DOHH2 (cell line): ENCODE data around the gene NT5C1A.

Source experiments
- H3F3A ChIP-seq: fragments of 200-600 bp; sonication (generic), shearing (Covaris generic); 2 replicates; pipeline ENCODE4 v1.6.0; 2016; ENCODE audit warnings: antibody characterized with exemption, mild to moderate bottlenecking; ENCODE audit not compliant: control insufficient read depth, insufficient read depth
- H3K27ac ChIP-seq: fragments of 200-600 bp; sonication (generic); 2 replicates; pipeline ENCODE4 v1.5.1; 2014; ENCODE audit warnings: low read depth, mild to moderate bottlenecking, low read length, moderate library complexity
- H3K27me3 ChIP-seq: fragments of 200-600 bp; sonication (generic); 2 replicates; pipeline ENCODE4 v1.6.1; 2014; ENCODE audit warnings: mild to moderate bottlenecking, low read length, mixed read lengths; ENCODE audit not compliant: control insufficient read depth
- H3K36me3 ChIP-seq: fragments of 200-600 bp; sonication (generic); 2 replicates; pipeline ENCODE4 v1.6.1; 2014; ENCODE audit warnings: mild to moderate bottlenecking, low read length, moderate library complexity, mixed read lengths; ENCODE audit not compliant: control insufficient read depth
- H3K4me1 ChIP-seq: fragments of 200-600 bp; sonication (generic); 2 replicates; pipeline ENCODE4 v1.6.1; 2014; ENCODE audit warnings: mild to moderate bottlenecking, low read length, mixed read lengths; ENCODE audit not compliant: control insufficient read depth
- H3K4me2 ChIP-seq: fragments of 200-600 bp; sonication (generic); 2 replicates; pipeline ENCODE4 v1.6.0; 2014; ENCODE audit warnings: mild to moderate bottlenecking, low read length, moderate library complexity
- H3K4me3 ChIP-seq: fragments of 200-600 bp; sonication (generic); 2 replicates; pipeline ENCODE4 v1.5.1; 2014; ENCODE audit warnings: mild to moderate bottlenecking, low read length, mixed read lengths
- H3K79me2 ChIP-seq: fragments of 200-600 bp; sonication (generic); 2 replicates; pipeline ENCODE4 v1.6.1; 2014; ENCODE audit warnings: mild to moderate bottlenecking, low read length, mixed read lengths; ENCODE audit not compliant: control insufficient read depth
- H3K9me2 ChIP-seq: fragments of 200-600 bp; sonication (generic); replicated peaks from 2 replicates; pipeline ENCODE4 v1.6.1; 2014; ENCODE audit warnings: mild to moderate bottlenecking, low read length, mixed read lengths; ENCODE audit not compliant: control insufficient read depth
- H3K9me3 ChIP-seq: fragments of 200-600 bp; sonication (generic); 2 replicates; pipeline ENCODE4 v1.6.1; 2014; ENCODE audit warnings: antibody characterized with exemption, low read length, mixed read lengths; ENCODE audit not compliant: control insufficient read depth, insufficient read depth
- H4K20me1 ChIP-seq: fragments of 200-600 bp; sonication (generic); 2 replicates; pipeline ENCODE4 v1.6.0; 2014; ENCODE audit warnings: low read depth, mild to moderate bottlenecking, antibody characterized with exemption, low read length, moderate library complexity; ENCODE audit not compliant: control insufficient read depth, insufficient read depth
- EZH2phosphoT487 ChIP-seq: fragments of 200-600 bp; sonication (generic); IDR thresholded peaks from 2 replicates; pipeline ENCODE4 v1.6.1; 2017; ENCODE audit warnings: borderline replicate concordance, mild to moderate bottlenecking, antibody characterized with exemption, low read length, moderate library complexity, mixed read lengths
- TF ChIP-seq, protein P1 (sequence below): fragments of 200-600 bp; sonication (generic); IDR thresholded peaks from one replicate; pipeline ENCODE4 v1.5.1; 2014; ENCODE audit warnings: antibody characterized with exemption, mild to moderate bottlenecking, low read depth, low read length; ENCODE audit not compliant: poor library complexity, severe bottlenecking

Gene NT5C1A

DNA sequence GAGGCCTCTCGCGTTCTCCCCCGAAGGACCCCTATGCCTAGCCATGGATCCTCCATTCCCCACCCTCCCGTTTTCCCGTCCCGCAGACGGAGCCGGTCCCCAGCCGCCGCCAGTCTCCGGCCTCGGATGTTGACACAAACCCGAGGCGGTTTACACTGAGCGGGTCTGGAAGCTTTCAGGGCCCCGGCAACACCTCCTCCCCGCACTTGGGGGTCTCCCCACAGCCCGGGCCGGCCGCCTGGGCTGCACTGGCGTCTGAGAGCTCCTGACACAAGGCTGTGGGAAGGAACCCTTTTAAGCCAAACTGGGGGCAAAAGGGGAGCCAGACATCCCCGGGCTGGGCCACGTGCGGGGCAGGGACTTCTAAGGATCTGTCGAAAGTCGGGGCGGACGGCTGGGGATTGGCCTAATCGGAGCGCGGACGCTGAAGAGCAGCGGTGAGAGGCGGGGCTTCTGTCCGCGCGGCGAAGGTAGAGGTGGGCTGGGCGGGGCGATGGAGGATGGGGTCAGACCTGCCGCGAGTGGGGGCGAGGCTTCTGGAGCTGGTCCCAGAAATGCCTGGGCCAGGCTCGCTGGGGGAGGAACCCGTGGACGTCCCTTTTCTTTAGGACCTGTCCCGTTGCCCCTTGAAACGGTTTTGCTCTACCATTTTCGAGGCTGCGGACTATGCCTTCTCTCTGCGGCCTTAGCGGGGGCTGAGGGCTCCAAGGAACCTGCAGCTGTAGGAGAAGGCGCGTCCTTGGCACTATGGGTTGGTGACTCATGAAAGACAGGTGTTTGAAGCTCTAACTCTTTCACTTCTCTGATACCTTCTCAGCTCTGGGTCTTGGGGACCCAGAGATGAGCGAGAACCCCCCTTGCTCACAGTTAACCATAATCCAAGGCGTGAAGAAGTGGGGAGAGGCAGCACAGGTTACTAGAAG lies 20.5 kb upstream of the NT5C1A start:
- H4K20me1 ChIP-seq, result no peaks in the 10 kb centered on the region
- TF ChIP-seq, protein P1, sequence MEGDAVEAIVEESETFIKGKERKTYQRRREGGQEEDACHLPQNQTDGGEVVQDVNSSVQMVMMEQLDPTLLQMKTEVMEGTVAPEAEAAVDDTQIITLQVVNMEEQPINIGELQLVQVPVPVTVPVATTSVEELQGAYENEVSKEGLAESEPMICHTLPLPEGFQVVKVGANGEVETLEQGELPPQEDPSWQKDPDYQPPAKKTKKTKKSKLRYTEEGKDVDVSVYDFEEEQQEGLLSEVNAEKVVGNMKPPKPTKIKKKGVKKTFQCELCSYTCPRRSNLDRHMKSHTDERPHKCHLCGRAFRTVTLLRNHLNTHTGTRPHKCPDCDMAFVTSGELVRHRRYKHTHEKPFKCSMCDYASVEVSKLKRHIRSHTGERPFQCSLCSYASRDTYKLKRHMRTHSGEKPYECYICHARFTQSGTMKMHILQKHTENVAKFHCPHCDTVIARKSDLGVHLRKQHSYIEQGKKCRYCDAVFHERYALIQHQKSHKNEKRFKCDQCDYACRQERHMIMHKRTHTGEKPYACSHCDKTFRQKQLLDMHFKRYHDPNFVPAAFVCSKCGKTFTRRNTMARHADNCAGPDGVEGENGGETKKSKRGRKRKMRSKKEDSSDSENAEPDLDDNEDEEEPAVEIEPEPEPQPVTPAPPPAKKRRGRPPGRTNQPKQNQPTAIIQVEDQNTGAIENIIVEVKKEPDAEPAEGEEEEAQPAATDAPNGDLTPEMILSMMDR, result no peak
- TF ChIP-seq EZH2phosphoT487, result no peak
- no peak overlapping the region for H3K4me3 ChIP-seq
- H3F3A ChIP-seq, result no peaks in the 10 kb centered on the region
- no peaks in the 10 kb centered on the region for H3K4me1 ChIP-seq
- no peak overlapping the region for H3K4me2 ChIP-seq
- H3K79me2 ChIP-seq, result no peaks in the 10 kb centered on the region
- H3K27me3 ChIP-seq, result peaks cover 36% of the 10 kb centered on the region
- no peaks in the 10 kb centered on the region for H3K36me3 ChIP-seq
- H3K9me2 ChIP-seq, result no peaks in the 10 kb centered on the region
- H3K9me3 ChIP-seq, result no peaks in the 10 kb centered on the region
- H3K27ac ChIP-seq, result no peak overlapping the region

DNA sequence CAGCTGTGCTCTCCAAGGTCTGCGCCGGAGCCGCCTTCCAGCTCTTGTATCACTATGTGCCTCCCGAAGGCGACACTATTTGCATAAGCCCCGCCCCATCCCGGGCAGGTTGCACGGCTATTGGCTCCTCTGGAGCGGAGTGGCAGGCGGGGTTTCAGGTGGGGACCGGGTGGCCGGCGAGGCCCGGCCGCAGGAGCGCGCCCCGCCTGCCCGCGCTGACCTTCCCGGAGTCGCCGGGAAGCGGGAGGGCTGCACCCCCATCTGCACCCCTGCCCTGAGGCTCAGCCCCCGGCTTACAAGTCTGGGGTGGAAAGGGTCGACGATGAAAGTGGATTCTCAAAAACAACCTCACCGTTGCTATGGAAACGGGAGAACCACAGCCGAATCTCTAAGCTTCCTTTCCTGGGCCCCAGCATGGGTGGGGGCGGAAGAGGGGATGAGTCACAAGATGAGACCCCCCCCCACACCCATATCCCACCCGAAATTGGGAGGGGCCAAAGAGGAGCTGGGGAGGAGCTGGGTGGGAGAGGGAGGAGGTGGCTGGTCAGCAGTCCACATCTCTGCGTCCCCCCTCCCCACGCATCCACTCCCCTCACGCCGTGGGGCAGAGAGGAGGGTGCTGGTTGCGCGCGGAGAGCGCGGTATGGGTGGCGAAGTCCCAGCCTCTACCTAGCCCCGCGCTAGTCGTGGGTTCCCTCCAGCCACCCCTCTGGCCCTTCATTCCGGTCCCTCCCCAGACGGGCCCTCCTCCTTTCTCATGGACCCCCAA lies 19.7 kb upstream of the NT5C1A start, which contains the start of gene HPCAL4:
Gene HPCAL4 (minus strand): TSS at position 51 of the 769 bp plus-strand sequence. CDS start 6,830 bp downstream, outside the sequence.
- no peaks in the 10 kb centered on the region for H3F3A ChIP-seq
- H3K9me3 ChIP-seq, result no peaks in the 10 kb centered on the region
- H3K79me2 ChIP-seq, result no peaks in the 10 kb centered on the region
- no peaks in the 10 kb centered on the region for H3K9me2 ChIP-seq
- H4K20me1 ChIP-seq, result no peaks in the 10 kb centered on the region
- TF ChIP-seq EZH2phosphoT487, result no peak
- TF ChIP-seq, protein P1, result no peak
- no peaks in the 10 kb centered on the region for H3K36me3 ChIP-seq
- H3K4me2 ChIP-seq, result no peak within 1 kb of the TSS
- H3K27me3 ChIP-seq, result peaks cover 37% of the 10 kb centered on the region
- no peaks in the 10 kb centered on the region for H3K4me1 ChIP-seq
- no peak within 1 kb of the TSS for H3K27ac ChIP-seq
- H3K4me3 ChIP-seq, result no peak within 1 kb of the TSS

DNA sequence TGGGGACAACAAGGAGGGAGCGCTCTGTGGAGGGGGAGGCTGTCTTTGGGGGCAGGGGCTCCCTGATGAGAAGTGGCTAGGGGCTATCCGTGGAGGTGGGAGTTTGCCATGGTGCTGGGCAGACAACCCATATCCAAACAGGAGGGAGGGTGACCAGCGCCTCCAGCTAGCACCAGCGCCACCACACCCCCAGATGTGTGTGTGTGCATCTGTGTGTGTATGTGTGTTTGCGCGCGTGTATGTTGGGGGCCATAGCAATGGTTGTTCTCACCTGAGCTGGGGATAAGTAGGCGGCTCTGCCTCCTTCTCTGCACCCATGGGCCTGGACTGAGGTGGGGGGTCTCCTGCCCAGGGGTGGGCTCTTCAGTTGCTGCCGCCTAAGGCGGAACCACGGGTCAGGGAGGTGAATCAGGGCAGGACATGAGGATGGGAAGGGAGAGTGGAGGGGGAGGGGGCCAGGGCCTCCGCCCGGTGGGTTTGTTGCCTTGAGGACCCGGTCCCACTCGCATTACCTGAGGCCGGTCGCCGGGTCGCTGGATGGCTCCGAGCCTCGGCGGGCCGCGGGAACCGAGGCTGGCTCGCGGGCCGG lies 19.0 kb upstream of the NT5C1A start:
- no peak for TF ChIP-seq EZH2phosphoT487
- TF ChIP-seq, protein P1, result no peak

More for the DNA sequence above, 19.0 kb upstream of the NT5C1A start:
- H3K4me2 ChIP-seq, result no peak overlapping the region
- H3K9me3 ChIP-seq, result no peaks in the 10 kb centered on the region
- H3K27me3 ChIP-seq, result peaks cover 39% of the 10 kb centered on the region
- no peaks in the 10 kb centered on the region for H3K4me1 ChIP-seq
- no peak overlapping the region for H3K27ac ChIP-seq
- no peaks in the 10 kb centered on the region for H4K20me1 ChIP-seq
- H3K36me3 ChIP-seq, result no peaks in the 10 kb centered on the region
- H3K9me2 ChIP-seq, result no peaks in the 10 kb centered on the region
- no peaks in the 10 kb centered on the region for H3F3A ChIP-seq
- H3K4me3 ChIP-seq, result no peak overlapping the region
- H3K79me2 ChIP-seq, result no peaks in the 10 kb centered on the region
